ENCODE results near the gene CNPY3.
"Not testable (repeated sequence)": the region's sequence is repeated elsewhere in the genome, so short reads cannot be mapped to it uniquely, and the experiment has no call there.

CNPY3 gene

DNA sequence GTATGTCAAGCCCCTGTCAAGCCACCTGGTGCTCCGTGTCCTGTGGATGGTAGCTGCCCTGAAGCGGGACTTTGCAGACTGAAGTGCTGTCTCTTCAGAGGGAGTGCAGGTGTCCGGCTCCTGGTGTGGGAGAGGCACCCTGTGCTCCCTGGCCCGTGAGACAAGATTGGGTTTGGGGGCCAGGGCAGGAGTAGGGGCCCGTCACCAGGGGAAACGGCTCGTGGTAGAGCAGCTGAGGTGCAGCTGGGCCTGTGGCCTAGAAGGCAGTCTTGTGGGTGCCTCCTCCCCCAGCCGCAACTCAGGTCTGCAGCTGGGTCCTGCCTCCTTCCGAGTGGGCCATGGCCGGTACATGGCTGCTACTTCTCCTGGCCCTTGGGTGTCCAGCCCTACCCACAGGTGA lies 13.5 kb upstream of the CNPY3 start, which contains the start of gene PTCRA:
Gene PTCRA, plus strand, starts transcription at position 322 of the 400 bp plus-strand sequence. Its CDS starts 17 bp downstream, at position 339.
- DNase-seq (ENCODE audit: low read depth in 2 of 2) = no peak

DNA sequence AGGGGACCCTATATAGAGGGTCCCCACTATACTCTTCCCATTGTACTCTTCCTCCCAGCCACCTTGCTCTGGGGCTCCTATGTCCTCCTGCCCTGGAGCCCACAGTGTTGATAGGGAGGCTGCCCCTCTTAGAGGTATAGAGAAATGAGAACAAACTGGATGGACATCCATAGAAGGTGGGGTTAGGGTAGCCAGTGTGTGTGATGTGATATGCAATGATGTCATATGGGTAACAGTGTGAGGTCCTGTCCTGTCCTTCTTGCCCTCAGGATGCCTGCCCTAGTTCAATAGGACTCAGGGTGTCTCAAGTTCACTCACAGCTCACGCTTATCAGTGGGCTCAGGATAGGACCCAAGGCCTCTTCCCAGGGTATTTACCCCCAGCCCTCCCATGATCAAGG lies 13.0 kb upstream of the CNPY3 start:
- DNase-seq (ENCODE audit: low read depth in 2 of 2) = no peak

- no peak for DNase-seq (ENCODE audit: low read depth in 2 of 2)
Observed at GRCh38 chr6:42921801-42922200, 7.5 kb upstream of the CNPY3 start.

DNA sequence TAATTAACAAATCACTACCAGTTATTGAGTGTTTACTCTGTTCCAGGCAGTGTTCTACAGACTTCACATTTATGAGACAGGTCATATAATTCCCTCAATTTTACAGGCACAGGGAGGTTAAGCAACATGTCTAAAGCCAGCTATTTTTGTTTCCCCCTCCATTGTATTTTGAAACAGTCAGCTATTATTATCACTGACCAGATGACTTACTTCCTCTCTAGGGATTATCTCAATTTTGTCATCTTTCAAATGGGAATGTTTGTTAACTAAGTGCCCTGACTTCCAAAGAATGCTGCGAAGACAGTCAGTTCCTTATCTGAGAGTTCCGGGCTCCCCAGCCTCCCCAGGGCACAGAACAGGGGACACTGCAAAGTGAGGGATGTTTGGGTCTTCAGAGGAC lies 5.6 kb upstream of the CNPY3 start:
- DNase-seq (ENCODE audit: low read depth in 2 of 2) = no peak

DNA sequence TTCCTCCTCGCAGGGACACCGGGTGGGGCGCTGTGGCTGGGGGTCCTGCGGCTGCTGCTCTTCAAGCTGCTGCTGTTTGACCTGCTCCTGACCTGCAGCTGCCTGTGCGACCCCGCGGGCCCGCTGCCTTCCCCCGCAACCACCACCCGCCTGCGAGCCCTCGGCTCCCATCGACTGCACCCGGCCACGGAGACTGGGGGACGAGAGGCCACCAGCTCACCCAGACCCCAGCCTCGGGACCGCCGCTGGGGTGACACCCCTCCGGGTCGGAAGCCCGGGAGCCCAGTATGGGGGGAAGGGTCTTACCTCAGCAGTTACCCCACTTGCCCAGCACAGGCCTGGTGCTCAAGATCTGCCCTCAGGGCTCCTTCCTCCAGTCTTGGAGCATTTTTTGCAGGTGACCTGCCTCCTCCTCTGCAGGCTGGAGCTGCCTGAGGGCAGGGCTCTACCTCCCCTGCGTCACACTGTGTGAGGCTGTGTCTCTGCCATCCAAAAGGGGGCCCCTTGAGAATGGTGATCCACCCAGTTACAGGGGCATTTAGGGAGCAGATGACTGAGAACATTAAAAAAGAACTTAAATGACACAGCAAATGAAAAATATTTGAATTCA lies 3.9 kb upstream of the CNPY3 start:
- no peak for DNase-seq (ENCODE audit: low read depth in 2 of 2)

GRCh38 chr6:42929821-42930360 lies 611 bp downstream of the CNPY3 start:
- DNase-seq (ENCODE audit: low read depth in 2 of 2) = peak; percentile 33 to 43

GRCh38 chr6:42932412-42932811 lies 3.1 kb downstream of the CNPY3 start:
- DNase-seq (ENCODE audit: low read depth in 2 of 2) = no peak

- no peak for DNase-seq (ENCODE audit: low read depth in 2 of 2)
Observed at GRCh38 chr6:42933205-42933604, 3.9 kb downstream of the CNPY3 start.

DNA sequence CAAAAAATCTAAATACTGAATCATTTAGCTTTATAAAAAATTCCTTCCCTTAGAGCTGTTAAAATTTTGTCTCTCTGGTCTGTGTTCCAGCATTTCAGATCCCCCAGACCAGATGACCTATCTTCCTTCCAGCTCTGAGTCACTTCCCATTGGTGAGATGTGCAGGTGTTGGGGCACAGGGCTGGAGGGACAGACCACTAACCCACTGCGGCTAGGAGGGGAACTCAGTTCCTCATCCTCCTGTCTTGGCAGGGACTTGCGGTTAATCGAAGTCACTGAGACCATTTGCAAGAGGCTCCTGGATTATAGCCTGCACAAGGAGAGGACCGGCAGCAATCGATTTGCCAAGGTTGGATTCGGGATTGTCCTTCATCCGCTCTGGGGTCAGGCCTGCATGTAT lies 6.0 kb downstream of the CNPY3 start:
- DNase-seq (ENCODE audit: low read depth in 2 of 2) = no peak

DNA sequence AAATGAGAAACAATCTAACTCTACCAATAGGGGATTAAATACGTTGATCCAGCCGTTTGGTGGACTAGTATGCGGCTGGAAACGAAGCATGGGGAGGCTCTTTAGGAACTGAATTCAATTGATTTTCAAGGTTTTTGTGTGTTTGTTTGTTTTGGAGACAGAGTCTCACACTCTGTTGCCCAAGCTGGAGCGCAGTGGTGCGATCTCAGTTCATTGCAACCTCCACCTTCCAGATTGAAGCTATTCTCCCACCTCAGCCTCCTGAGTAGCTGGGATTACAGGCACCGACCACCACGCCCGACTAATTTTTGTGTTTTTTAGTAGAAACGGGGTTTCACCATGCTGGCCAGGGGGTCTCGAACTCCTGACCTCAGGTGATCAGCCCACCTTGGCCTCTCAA lies 7.1 kb downstream of the CNPY3 start:
- DNase-seq (ENCODE audit: low read depth in 2 of 2) = no peak

GRCh38 chr6:42937548-42938427 lies 8.5 kb downstream of the CNPY3 start:
- no peak for DNase-seq (ENCODE audit: low read depth in 2 of 2)

GRCh38 chr6:42938428-42938796 lies 9.1 kb downstream of the CNPY3 start:
- no peak for DNase-seq (ENCODE audit: low read depth in 2 of 2)

- DNase-seq (ENCODE audit: low read depth in 2 of 2) = no peak
Observed at GRCh38 chr6:42938987-42939809, 9.9 kb downstream of the CNPY3 start.

- DNase-seq (ENCODE audit: low read depth in 2 of 2) = no peak
Observed at GRCh38 chr6:42939810-42940167, 10.5 kb downstream of the CNPY3 start.

- no peak for DNase-seq (ENCODE audit: low read depth in 2 of 2)
Observed at GRCh38 chr6:42940493-42941045, 11.3 kb downstream of the CNPY3 start.

DNA sequence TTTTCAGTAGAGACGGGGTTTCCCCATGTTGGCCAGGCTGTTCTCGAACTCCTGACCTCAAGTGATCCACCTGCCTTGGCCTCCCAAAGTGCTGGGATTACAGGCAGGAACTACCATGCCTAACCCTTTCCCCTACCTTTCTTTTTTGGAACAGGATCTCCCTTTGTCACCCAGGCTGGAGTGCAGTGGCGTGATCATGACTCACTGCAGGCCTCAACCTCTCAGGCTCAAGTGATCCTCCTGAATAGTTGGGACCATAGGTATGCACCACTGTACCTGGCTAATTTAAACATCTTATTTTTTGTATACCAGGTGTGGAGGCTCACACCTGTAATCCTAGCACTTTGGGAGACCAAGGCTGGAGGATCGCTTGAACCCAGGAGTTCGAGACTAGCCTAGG lies 12.1 kb downstream of the CNPY3 start:
- not testable (repeated sequence) for DNase-seq (ENCODE audit: low read depth in 2 of 2)

GRCh38 chr6:42942444-42942843 lies 13.2 kb downstream of the CNPY3 start:
- DNase-seq (ENCODE audit: low read depth in 2 of 2) = no peak

DNA sequence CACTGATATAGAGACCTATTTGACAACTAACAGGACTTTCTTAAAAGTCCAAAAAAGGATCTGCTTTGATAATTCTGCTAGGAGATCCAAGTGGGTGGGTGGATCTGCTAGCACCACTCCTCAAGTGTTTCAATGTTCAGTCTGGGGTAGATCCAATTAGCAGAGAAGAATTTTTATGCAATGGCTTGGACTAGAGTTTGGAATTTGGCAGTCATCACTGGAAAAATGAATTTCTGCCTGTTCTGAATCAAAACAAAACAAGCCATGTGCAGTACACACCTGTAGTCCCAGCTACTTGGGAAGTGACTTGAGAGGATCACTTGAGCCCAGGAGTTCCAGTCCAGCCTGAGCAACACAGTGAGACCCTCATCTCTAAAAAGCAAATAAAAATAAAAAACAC lies 18.7 kb downstream of the CNPY3 start:
- no peak for DNase-seq (ENCODE audit: low read depth in 2 of 2)

DNA sequence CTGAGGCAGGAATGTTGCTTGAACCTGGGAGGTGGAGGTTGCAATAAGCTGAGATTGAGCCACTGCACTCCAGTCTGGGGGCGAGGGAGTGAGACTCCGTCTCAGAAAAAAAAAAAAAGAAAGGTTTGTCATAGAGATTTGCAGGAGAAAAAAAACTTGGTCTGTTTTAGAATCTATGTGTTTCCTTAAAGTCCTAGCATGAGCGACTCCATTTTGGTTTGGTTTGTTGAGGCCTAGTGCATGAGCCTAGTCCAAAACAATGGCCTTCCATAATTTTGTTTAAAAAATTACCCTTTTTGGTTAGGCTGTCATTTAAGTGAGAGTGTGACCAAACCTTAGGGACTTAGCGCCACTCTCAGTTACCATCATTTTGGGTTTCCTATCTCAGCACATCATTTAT lies 23.1 kb downstream of the CNPY3 start:
- no peak for DNase-seq (ENCODE audit: low read depth in 2 of 2)

GRCh38 chr6:42954405-42954804 lies 25.1 kb downstream of the CNPY3 start:
- not testable (repeated sequence) for DNase-seq (ENCODE audit: low read depth in 2 of 2)

- no peak for DNase-seq (ENCODE audit: low read depth in 2 of 2)
Observed at GRCh38 chr6:42958125-42958524, 28.8 kb downstream of the CNPY3 start.

DNA sequence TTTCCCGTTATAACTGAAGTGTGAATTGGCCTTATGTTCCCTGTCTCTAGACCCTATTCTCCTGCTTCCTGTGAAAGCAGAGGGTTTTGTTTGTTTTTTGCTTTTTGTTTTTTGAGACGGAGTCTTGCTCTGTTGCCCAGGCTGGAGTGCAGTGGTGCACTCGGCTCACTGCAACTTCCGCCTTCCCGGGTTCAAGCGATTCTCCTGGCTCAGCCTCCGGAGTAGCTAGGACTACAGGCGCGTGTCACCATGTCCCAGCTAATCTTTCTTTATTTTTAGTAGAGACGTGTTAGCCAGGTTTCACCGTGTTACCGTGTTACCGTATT lies 30.6 kb downstream of the CNPY3 start:
- DNase-seq (ENCODE audit: low read depth in 2 of 2) = no peak
